GM18498 (cell line): ENCODE results near the gene ZSCAN20.

ENCODE experiments used
- ATAC-seq: cut with Tn5 transposase; IDR thresholded peaks from one replicate; pipeline ENCODE4 v1.9.1; 2021; ENCODE audit warnings: mild to moderate bottlenecking, moderate library complexity; ENCODE audit not compliant: unreplicated experiment

ZSCAN20 gene

GRCh38 chr1:33443080-33443704 is 29.3 kb upstream of the ZSCAN20 start:
- ATAC-seq = no peak

- no peak for ATAC-seq
These were observed 28.7 kb upstream of the ZSCAN20 start for GRCh38 chr1:33443705-33444180.

GRCh38 chr1:33445108-33445507 is 27.3 kb upstream of the ZSCAN20 start:
- no peak for ATAC-seq

- no peak for ATAC-seq
These were observed 25.9 kb upstream of the ZSCAN20 start for GRCh38 chr1:33446590-33446989.

- ATAC-seq = no peak
These were observed 17.7 kb upstream of the ZSCAN20 start for GRCh38 chr1:33454646-33455282.

GRCh38 chr1:33455539-33456501 is 16.6 kb upstream of the ZSCAN20 start:
- ATAC-seq = peak; percentile 66

GRCh38 chr1:33456502-33456886 is 16.0 kb upstream of the ZSCAN20 start:
- ATAC-seq = no peak

- ATAC-seq = no peak
These were observed 12.8 kb upstream of the ZSCAN20 start for GRCh38 chr1:33459691-33460090.

- no peak for ATAC-seq
These were observed 12.3 kb upstream of the ZSCAN20 start for GRCh38 chr1:33460144-33460543.

- peak; percentile 73 for ATAC-seq
These were observed 11.4 kb upstream of the ZSCAN20 start for GRCh38 chr1:33460947-33461629.

GRCh38 chr1:33462405-33463164 is 9.9 kb upstream of the ZSCAN20 start:
- peak; percentile 37 for ATAC-seq

- ATAC-seq = no peak
These were observed 7.9 kb upstream of the ZSCAN20 start for GRCh38 chr1:33464552-33464951.

- no peak for ATAC-seq
These were observed 7.1 kb upstream of the ZSCAN20 start for GRCh38 chr1:33465316-33465715.

GRCh38 chr1:33466159-33466558 is 6.3 kb upstream of the ZSCAN20 start:
- no peak for ATAC-seq

- ATAC-seq = no peak
These were observed 4.4 kb upstream of the ZSCAN20 start for GRCh38 chr1:33468011-33468410.

- ATAC-seq = no peak
These were observed 3.9 kb upstream of the ZSCAN20 start for GRCh38 chr1:33468531-33468930.

GRCh38 chr1:33468967-33469366 is 3.5 kb upstream of the ZSCAN20 start:
- no peak for ATAC-seq

- ATAC-seq = no peak
These were observed 2.8 kb upstream of the ZSCAN20 start for GRCh38 chr1:33469691-33470090.

GRCh38 chr1:33470495-33471012 is 1.9 kb upstream of the ZSCAN20 start:
- ATAC-seq = no peak

GRCh38 chr1:33471416-33471815 is 1.0 kb upstream of the ZSCAN20 start:
- ATAC-seq = no peak
